Embryonic facial prominence (tissue), 1 donor: Measurements from ENCODE around the gene SCEL.
"Not testable (repeated sequence)": the region's sequence is repeated elsewhere in the genome, so short reads cannot be mapped to it uniquely, and the experiment has no call there.

Experiments
- DNase-seq: peaks from one replicate; pipeline ENCODE4 v3.0.0-alpha.2; 2016; ENCODE audit errors: extremely low spot score

SCEL gene

DNA sequence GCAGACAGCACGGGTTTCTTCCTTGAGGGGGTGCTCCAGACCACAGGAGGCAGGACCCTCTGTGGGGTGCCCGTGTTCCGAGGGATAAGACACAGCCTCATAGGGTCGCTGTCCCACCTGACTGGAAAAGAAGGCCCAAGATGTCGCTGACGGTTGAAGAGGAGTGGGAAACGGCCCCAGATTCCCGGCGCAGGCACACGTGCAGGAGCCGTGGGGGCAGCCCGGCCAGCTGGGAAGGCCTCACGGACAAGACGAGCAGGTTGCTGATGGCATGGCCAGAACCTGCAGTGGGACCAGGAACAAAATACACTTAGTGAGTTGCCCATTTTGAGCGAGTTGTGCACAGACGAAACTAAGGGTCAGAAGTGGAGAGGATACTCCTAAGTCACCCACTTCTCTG is 126.8 kb downstream of the SCEL start:
- DNase-seq = not testable (repeated sequence)

GRCh38 chr13:77662831-77663230 is 127.3 kb downstream of the SCEL start:
- not testable (repeated sequence) for DNase-seq

DNA sequence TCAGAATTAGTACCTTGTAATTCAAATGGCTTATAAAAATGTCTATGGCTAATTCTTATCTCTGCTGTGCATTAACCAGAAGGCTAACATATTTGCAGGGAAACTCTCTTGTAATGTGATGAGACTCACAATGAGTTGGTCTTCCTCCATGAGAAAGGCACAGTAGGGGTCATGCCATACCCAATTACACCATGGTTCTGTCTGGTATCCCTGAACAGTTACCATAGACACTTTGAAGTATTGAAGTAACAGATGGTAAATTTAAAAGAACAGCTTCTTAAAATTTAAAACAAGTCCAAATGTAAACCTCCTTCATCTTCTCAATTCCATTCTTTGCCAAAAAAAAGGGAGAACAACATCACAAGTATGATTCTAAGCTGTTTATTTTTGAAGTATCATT is 139.3 kb downstream of the SCEL start:
- DNase-seq = no peak

DNA sequence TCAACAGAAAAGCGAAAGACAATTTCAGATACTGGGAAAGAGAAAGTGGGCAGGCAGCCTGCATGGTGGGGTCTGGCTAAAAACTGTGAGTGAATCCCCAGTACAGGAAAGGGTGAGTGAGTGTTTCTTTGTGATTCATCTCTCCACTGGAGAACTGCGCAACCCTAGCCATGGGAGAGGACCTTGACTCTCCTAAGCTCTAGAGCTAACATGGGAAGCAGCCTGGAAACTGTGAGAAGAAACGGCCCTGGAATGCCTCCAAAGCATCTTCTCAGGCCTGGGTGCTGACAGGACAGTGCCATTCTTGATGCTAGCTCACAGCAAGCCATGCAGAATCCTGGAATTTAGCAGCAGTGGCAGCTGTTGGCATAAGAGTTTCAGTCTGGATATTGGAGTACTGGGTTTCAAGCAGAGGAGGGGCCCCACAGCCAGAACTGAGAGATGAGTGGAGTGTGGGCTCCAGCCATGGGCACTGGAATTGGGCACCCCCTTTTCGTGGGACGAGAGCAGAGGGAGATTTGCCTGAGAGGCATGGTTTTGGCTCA is 143.3 kb downstream of the SCEL start:
- DNase-seq = no peak

DNA sequence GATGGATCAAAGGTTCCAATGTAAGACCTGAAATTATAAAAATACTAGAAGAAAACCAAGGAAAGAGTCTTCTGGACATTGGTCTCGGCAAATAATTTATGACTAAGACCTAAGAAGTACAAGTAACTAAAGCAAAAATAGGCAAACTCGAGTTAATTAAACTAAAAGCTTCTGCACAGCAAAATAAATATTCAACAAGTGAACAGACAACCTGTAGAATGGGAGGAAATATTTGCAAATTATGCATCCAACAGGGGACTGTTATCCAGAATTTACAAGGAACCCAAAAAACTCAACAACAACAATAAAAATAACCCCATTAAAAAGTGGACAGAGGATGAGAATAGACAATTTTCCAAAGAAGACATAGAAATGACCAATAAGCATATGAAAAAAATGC is 152.3 kb downstream of the SCEL start:
- no peak for DNase-seq

DNA sequence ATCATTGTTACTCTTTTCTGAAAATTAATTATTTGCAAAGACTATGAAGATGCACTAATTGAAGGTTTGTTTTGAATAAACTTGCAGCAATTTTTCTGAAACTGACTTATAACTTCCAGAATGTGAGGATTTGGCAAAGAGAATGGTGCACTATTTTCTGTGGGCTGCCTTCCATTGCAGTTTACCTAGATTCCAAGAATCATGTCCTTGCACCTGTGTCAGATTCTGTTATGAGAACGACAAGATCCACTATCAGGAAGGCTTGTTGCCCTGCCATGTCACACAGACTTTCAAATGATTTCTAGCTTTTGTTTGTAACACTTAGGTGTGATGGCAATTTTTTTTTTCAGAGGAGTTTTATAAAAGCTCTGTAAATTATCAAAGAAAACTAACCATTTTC is 156.4 kb downstream of the SCEL start:
- DNase-seq = no peak

DNA sequence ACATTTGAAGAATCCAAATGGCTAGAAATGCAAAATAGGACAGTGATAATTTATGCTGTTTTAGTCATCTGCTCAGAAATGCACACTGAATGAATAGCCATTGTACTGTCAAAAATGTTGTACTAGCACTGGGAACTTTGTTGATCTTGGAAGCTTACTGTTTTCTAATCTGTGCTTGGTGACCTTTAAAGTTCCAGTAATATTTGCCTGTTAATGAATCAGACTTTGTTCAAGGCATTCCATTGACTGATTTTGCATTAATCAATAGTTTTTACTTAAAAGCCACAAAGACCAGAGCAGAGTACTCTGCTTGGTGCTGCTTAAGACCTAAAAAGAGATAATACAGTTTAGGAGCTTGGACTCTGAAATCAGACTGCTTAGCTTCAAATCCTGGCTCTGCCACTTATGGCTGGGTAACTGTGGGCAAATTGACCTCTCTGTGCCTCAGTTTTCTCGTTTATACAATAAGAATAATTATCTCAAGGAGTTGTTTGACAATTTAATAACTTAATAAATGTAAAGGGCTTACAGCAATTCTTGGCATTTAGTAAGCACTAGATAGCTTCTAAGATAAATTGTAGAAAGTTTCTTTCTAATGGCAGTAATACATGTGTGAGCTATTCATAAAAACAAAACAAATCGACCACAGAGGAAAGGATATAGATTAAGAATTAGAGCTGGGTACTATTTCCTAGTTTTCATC is 157.4 kb downstream of the SCEL start:
- DNase-seq = no peak

DNA sequence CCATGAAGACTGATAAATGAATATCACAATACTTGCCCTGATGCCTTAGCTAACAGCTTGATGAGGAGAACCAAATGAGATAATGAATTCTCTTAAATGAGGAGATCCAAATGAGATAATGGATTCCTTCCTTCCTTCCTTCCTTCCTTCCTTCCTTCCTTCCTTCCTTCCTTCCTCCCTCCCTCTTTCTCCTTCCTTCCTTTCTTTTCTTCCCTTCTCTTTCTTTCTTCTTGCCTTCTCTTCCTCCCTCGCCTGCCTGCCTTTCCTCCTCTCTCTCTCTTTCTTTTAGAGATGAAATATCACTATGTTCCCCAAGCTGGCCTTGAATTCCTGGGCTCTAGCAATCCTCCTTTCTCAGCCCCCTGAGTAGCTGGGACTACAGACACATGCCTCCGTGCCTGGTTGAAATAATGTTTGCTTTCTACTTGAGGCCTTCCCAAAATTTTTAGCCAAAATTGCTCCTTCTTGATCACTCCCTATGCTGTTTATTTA is 158.0 kb downstream of the SCEL start:
- DNase-seq = no peak
